Measurements from ENCODE around the gene MATCAP1.

The MATCAP1 gene

GRCh38 chr16:67199808-67200198 is 16.0 kb upstream of the MATCAP1 start:
- peaks cover 67% of the 10 kb centered on the region for H3K36me3 ChIP-seq (ENCODE audit: control insufficient read depth, insufficient read depth, low read length)
- no peak for DNase-seq (ENCODE audit: extremely low read depth, insufficient read length)
- H3K4me3 ChIP-seq (replicated peaks; ENCODE audit: low read depth, low read length) = no peak overlapping the region
- TF ChIP-seq CTCF (IDR thresholded peaks at IDR 0.05; ENCODE audit: insufficient read depth, low read length, poor library complexity, severe bottlenecking) = peak; percentile 2
- no peaks in the 10 kb centered on the region for H3K27me3 ChIP-seq (replicated peaks; ENCODE audit: control insufficient read depth, insufficient read depth, low read length)

- H3K27me3 ChIP-seq (replicated peaks; ENCODE audit: control insufficient read depth, insufficient read depth, low read length) = no peaks in the 10 kb centered on the region
- DNase-seq (ENCODE audit: extremely low read depth, insufficient read length) = no peak
- no peak for TF ChIP-seq CTCF (IDR thresholded peaks at IDR 0.05; ENCODE audit: insufficient read depth, low read length, poor library complexity, severe bottlenecking)
- peaks cover 71% of the 10 kb centered on the region for H3K36me3 ChIP-seq (ENCODE audit: control insufficient read depth, insufficient read depth, low read length)
- no peak within 1 kb of the TSS for H3K4me3 ChIP-seq (replicated peaks; ENCODE audit: low read depth, low read length)
Observed at GRCh38 chr16:67199011-67199807, 15.4 kb upstream of the MATCAP1 start, which contains the start of gene ELMO3. TSS of gene ELMO3 (plus strand) at chr16:67199131. CDS start at chr16:67199327, 196 bp downstream.

GRCh38 chr16:67198238-67198734 is 14.5 kb upstream of the MATCAP1 start:
- Histone ChIP-seq H3K36me3 (ENCODE audit: control insufficient read depth, insufficient read depth, low read length) (peaks cover 67% of the 10 kb centered on the region), H3K27me3 (replicated peaks; ENCODE audit: control insufficient read depth, insufficient read depth, low read length) (no peaks in the 10 kb centered on the region), H3K4me3 (replicated peaks; ENCODE audit: low read depth, low read length) (no peak overlapping the region)
- no peak for DNase-seq (ENCODE audit: extremely low read depth, insufficient read length)
- peak; percentile 67 for TF ChIP-seq CTCF (IDR thresholded peaks at IDR 0.05; ENCODE audit: insufficient read depth, low read length, poor library complexity, severe bottlenecking)

- Histone ChIP-seq H3K4me3 (replicated peaks; ENCODE audit: low read depth, low read length) (no peak overlapping the region), H3K27me3 (replicated peaks; ENCODE audit: control insufficient read depth, insufficient read depth, low read length) (no peaks in the 10 kb centered on the region), H3K36me3 (ENCODE audit: control insufficient read depth, insufficient read depth, low read length) (peaks cover 61% of the 10 kb centered on the region)
- DNase-seq (ENCODE audit: extremely low read depth, insufficient read length) = no peak
- no peak for TF ChIP-seq CTCF (IDR thresholded peaks at IDR 0.05; ENCODE audit: insufficient read depth, low read length, poor library complexity, severe bottlenecking)
Observed at GRCh38 chr16:67197704-67198103, 13.9 kb upstream of the MATCAP1 start.

GRCh38 chr16:67196881-67197280 is 13.1 kb upstream of the MATCAP1 start:
- peaks cover 54% of the 10 kb centered on the region for H3K36me3 ChIP-seq (ENCODE audit: control insufficient read depth, insufficient read depth, low read length)
- no peaks in the 10 kb centered on the region for H3K27me3 ChIP-seq (replicated peaks; ENCODE audit: control insufficient read depth, insufficient read depth, low read length)
- no peak for DNase-seq (ENCODE audit: extremely low read depth, insufficient read length)
- no peak overlapping the region for H3K4me3 ChIP-seq (replicated peaks; ENCODE audit: low read depth, low read length)
- TF ChIP-seq CTCF (IDR thresholded peaks at IDR 0.05; ENCODE audit: insufficient read depth, low read length, poor library complexity, severe bottlenecking) = no peak

Data from GM06990 (cell line).